NOMO-1 (cell line): ENCODE results near the gene NAA10.
A peak's percentile ranks its signal among the peaks of the same experiment; 100 is the strongest.

Experiments used
- DNase-seq, 2 experiments: peaks; one replicate each; lab custom pipeline; 2025; ENCODE audit not compliant: unreplicated experiment in 2 of 2; lab: John Stamatoyannopoulos, UW

NAA10 gene

DNA sequence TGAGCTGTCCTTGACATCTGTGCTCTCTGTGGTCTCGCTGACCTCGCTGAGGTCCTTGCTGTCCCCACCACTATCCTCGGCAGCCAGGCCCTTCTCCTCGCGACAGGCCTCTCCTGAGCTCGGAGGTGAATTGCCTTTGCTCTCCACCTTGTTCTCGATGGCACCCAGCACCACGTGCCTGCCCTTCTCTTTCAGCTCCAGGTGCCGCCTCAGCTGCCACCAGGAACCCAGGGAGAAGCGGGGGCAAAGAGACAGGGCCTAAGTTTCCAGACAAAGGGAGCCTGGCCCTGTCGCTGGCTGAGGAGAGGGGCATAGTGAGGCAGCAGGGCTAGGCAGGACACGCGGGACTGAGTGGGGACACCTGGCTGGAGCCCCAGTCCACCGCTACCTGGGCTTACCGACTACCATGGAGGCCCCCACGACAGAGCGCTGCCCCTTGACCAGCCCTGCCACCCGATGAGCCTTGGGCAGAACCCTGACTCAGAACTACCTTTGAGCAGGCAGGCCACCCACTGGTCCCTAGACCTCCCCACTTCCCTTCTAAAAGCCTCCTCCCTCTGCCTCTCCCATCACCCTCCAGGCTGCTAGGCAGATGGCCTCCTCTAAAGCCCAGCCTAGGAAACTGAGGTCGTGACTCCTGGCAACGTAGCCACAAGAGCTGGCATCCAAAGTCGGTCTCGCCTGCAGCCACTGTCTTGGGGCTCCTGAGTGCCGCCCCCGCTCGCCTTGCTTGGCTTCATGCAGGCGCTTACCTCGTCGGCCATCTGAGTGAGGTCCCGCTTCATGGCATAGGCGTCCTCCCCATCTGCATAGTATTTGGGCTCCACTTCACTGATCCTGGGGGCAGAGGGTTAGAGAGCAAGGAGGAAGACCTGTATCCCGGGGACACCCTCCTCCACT is 4.6 kb downstream of the NAA10 start:
- no peak for DNase-seq

- DNase-seq: no peak
Measured at GRCh38 chrX:153929576-153929975, 5.3 kb downstream of the NAA10 start.

DNA sequence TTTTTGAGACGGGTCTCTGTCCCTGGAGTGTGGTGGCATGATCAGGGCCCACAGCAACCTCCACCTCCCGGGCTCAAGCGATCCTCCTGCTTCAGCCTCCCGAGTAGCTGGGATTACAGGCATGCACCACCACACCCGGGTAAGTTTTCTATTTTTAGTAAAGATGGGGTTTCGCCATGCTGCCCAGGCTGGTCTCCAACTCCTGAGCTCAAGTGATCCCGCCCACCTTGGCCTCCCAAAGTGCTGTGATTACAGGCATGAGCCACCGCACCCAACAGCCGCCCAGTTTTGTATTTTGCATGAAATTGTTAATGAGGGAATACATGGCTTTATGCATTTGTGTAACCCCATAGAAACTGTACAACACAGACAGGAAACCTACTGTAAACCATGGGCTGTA is 6.0 kb downstream of the NAA10 start:
- DNase-seq: no peak

DNA sequence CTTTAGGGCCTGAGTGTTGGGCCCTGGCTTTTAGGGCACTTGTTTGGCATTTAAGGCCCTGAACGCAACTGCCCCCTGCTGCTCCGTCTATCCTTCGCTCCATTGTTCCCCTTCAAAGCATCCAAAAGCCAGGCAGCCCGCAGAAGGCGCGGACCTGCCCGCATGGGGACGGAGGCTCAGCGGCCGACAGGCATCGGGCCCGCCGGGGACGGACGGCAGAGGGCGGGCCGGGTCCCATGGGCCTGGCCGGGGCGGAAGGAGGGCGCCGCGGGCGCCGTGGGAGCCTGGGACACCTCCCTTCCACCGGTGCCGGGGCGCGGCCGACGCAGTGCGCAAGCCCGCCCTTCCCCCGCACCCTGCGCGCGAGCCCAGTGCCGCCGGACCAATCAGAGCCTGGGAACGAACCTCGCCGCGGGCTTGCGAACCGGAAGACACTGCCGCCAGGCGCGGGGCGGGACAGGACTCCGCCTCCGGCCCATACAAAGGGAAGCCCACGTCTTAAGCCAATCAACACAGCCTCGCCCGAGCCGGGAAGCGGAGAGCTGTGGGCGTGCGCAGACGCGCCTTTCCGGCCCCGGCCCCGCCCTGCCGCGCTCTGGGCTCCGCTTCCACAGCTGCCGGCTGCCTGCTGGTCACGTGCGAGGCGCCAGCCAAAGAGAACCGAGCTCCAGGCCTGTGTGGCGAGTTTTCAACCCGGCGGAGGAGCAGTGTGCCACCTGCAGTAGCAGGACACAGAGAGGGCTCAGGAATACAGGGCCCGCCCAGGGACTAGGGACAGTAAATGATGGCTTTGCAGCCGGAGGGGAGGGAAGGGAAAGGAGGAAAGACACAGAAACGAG is 6.7 kb downstream of the NAA10 start:
- peak; percentile 97 to 99 for DNase-seq

DNA sequence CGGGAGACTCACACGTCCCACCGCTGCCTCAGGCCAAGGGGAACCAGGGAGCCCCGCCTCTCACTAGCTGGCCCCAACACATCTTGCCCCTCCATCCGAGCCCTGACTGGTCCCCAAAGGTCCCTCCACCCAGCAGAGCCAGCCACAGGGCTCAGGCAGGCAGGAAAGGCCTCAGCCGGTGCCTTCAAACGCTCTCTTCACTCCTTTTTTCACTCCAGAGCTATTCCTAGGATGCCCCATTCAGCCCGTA is 7.2 kb downstream of the NAA10 start:
- DNase-seq: no peak

DNA sequence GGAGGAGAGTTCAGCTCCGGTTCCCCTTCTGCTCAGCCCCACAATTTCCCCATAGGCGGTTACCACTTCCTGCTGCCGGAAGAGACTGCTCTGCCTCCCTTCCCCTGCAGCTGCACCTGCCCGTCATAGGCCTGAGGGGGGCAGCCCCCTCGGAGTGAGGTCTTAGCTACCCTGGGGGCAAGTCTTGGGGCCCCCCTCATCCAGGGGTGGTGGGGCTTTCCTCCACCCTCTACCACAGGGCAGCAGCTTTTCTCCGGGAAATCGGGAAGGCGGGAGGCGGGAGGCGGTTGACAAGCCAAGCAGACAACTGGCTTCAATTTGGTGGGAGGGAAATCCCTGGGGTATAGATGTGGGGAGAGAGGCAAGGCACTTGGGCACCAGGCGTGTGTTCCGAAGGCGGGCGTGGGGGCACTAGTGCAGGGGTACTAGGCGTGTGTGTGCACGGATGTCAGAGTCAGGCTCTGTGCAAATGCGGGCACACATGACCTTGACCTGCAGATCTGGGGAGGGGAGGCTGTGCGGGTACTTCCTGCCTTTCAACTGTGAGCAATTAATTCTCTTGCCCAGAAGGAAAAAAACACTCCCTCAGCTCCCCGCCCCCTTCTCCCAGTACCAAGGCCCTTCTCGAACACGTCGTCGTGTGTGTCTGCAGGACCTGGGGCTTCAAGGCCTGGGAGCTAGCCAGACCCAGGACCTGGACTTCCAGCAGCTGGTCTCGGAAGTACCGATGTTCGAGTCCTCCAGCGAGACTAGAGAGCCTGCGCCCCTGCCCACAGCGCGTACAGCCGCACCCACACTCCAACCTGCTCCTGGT is 7.8 kb downstream of the NAA10 start:
- DNase-seq: peak; percentile 85 to 92

DNA sequence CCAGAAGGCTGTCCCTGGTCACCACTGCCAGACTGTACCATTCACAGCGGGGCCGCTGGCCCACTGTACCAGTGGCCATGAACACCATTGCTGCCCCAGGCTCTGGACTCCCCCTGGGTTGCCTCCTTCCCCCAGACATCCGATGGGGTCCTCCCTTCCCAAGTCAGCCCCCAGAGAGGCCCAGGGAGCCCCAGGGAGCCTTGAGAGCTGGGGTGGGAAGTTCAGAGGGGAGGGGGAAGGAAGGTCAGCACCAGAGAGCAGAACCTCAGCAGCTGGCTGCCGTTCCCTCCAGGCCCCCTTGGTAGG is 8.3 kb downstream of the NAA10 start:
- DNase-seq: peak; percentile 62 to 72

DNA sequence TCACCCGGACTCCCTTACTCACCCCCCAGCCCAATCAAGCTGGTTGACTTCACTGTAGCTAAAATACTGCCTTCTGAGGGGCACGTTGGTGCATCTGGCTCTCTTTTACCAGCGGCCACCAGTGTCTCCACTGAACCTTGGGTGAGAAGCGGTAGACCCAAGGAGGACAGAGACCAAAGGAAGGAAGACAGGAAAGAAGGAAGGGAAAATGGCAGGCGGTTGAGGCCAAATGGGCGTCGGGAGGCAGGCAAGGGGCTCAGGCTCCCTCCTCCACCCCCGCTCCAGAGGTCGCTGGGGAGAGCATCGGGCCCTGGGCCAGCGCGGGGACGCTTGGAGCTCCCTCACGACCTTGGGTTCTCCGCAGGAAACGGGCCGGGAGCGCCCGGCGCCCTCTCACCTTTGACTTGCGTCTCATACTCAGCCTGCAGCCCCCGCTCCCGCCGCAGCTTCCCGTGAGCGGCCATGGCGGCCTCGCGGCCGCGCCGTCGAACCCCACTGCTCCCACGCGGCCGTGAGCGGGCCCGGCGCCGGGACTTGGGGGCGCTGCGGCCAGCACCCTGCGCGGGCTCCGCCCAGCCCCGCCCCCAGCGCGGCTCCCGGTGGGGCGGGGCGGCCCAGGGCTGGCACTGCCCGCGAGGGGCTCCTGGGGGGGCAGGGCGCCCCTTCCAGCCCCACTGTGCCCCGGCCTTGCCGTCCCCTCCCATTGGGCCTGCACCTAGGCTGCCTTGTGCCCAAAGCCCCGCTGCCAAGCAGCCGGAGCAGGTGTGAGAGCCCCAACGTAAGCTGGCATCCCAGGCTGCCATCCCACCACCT is 8.9 kb downstream of the NAA10 start, which contains the start of gene ARHGAP4:
ARHGAP4 (minus strand) TSS at position 526 of the 813 bp plus-strand sequence; CDS start at position 464, 62 bp downstream.
- DNase-seq: peak in 1 of 2 experiments; percentile 44

GRCh38 chrX:153925387-153925738 is 9.5 kb downstream of the NAA10 start:
- no peak for DNase-seq

DNA sequence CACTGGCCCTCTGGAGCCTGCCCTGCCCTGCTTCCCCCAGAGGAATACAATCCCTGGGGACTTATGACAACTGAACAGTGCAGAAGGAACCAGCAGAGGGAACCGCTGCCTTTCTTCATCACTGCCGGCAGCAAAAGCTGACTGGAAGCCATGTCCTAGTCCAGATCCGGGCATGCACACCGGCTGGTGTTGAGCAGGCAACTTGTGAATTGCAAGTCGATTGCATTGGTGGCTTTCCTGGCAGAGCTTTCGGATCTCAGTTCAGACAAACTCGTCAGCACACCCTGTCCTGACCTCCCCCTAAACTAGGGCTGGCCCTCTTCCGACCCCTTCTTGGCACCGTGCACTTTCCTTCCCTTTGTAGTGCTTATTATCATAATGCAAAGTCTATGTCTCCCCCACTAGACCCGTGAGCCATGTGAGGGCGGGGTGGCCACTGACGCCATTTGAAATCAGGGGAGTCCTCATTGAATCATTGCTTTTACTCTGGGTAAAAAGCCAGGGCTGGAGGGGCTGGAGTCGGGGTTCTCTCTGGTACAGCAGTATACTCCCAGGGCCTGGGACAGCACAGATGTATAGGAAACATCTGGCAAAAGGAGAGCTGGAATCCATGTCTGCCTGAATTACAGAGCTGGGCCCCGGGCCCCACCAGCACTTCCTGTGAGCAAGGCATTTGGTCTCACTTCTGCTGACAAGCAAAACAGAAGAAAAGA is 10.5 kb downstream of the NAA10 start:
- peak; percentile 25 to 37 for DNase-seq

DNA sequence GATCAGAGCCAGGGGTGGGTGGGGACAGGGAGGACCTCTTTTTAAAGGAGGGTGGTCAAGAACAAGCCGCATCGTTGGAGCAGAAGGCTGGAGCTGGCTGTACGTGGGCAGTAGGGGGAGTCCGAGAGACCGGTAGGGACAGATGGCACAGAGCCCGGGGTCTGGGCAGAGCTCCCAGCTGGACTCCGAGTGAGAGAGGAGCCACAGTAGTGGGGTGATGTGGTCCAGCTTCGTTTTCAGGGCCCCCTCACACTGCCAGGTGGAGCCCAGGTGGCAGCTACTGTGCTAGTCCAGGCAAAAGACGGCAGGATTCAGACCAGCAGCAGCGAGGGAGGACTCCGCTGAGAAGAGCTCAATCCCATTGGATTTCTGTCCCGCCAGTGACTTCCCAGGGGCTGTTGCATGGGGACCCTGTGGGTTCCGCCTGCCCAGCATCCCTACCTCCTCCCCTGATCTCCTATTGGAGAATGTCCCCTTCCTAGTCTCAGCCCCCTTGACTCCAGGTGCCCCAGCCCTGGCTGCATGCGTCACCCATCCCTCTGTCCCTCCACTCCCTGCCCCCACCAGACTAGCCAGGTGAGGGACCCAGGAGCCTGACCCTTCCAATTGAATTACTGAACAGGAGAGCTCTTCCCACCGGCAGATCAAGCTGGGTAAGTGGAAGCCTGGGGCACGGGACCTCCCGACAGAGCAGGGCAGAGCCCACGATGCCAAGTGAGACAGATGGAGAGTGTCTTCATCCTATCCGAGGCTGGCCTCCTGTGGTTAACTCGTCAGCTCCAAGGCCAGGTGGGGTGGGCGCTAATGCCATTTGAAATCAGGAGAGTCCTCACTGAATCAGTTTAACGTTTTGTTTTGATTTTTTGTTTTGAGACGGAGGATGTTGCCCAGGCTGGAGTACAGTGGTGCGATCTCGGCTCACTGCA is 11.6 kb downstream of the NAA10 start:
- no peak for DNase-seq

- no peak for DNase-seq
Measured at GRCh38 chrX:153921511-153922446, 13.1 kb downstream of the NAA10 start.

- DNase-seq: no peak
Measured at GRCh38 chrX:153921070-153921469, 13.8 kb downstream of the NAA10 start.

GRCh38 chrX:153920546-153920945 is 14.3 kb downstream of the NAA10 start:
- DNase-seq: no peak

GRCh38 chrX:153919281-153919680 is 15.6 kb downstream of the NAA10 start:
- no peak for DNase-seq

DNA sequence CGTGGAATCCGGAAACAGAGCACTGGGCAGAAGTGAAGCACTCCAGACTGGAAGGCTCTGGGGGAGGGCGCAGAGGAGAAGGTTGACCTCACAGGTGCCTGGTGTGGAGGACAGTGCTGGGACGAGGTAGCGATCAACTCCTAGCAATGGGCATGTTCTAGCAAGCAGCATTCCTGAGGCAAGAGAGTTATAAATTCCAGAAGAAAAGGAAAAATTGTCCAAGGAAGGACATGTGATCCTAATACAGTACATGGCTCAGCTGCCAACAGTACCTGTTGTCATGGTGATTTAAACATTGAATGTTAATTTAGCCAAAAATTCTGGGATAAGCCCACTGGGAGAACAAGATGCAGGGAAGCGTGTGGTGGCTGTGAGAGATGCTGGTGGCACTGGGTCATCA is 17.0 kb downstream of the NAA10 start:
- DNase-seq: no peak

DNA sequence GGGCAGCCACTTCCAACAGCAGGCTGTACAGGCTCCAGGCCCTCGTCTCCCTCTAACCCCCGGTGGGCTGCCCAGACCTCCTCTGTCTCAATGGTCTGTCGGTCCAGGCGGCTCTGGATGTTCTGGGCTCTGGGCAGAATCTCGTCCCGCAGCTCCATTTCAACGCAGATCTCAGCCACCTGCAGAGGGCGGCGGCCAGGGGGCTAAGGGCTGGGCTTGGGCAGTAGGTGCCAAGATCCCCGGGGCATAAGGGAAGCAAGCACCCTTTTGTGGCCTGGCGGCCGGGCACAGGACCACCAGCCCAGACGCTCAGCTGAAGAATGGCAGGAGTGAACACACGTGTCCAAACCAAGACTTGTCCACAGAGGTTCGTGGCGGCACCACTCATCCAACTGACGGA is 21.1 kb downstream of the NAA10 start:
- DNase-seq: no peak

DNA sequence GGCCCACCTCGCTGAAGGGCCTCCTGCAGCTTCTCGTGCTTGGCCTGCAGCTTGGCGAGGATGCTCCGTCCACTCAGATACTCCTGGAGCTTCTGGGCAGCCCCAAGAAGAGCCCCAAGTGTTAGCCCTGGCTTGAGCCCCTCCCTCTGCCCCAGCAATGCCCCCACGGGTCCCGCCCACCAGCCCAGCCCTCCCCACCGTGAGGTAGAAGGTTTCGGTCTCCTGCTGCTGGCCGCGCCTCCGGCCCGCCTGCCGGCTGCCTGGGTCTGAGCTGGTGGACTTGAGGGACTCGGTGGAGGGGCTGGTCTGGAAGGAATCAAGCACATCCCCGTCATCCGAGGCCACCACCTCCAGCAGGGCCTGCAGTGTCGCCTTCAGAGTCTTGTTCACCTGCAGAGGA is 21.6 kb downstream of the NAA10 start:
- DNase-seq: no peak
